K562 (cell line): ENCODE results near the gene GLE1. TPM values are rescaled to one million over a fixed set of nuclear protein-coding genes. Genes with fewer than 3 reads are reported as not detected.

ENCODE experiments used
- CBX2 ChIP-seq: fragments of 200-600 bp; sonication (generic); IDR thresholded peaks from one replicate; pipeline ENCODE4 v1.6.1; 2012; ENCODE audit warnings: mild to moderate bottlenecking, low read length, inconsistent platforms; ENCODE audit not compliant: insufficient read depth, poor library complexity, severe bottlenecking
- DDX20 ChIP-seq: fragments of 450-650 bp; IDR thresholded peaks from 2 replicates; pipeline ENCODE4 v1.6.1; 2016; ENCODE audit warnings: missing genetic modification characterization, low read depth, mild to moderate bottlenecking, missing compliant biosample characterization, moderate library complexity
- DIDO1 ChIP-seq: fragments of 450-650 bp; IDR thresholded peaks from 2 replicates; pipeline ENCODE4 v1.6.1; 2016; ENCODE audit warnings: low read depth, missing biosample characterization, missing genetic modification characterization
- GTF3C2 ChIP-seq: IDR thresholded peaks from 3 replicates; pipeline ENCODE4 v1.6.1; 2011; ENCODE audit warnings: borderline replicate concordance, mild to moderate bottlenecking, moderate library complexity; ENCODE audit not compliant: insufficient read length; ENCODE audit errors: extremely low read depth
- ILK ChIP-seq: fragments of 450-650 bp; IDR thresholded peaks from 2 replicates; pipeline ENCODE4 v1.6.1; 2016; ENCODE audit warnings: missing genetic modification characterization, low read depth, mild to moderate bottlenecking, missing compliant biosample characterization, moderate library complexity, borderline replicate concordance
- NCOA6 ChIP-seq: fragments of 450-650 bp; IDR thresholded peaks from 2 replicates; pipeline ENCODE4 v1.6.1; 2017; ENCODE audit warnings: mild to moderate bottlenecking
- NRF1 ChIP-seq, 2 experiments: fragments of 450-650 bp; IDR thresholded peaks in 1 of 2; conservative IDR thresholded peaks in 1 of 2; 2 replicates each; pipeline ENCODE4 v1.6.1; 2014; ENCODE audit warnings: mild to moderate bottlenecking in 2 of 2
- PHF21A ChIP-seq: fragments of 450-650 bp; IDR thresholded peaks from 2 replicates; pipeline ENCODE4 v1.6.1; 2017; ENCODE audit warnings: low read depth, borderline replicate concordance
- RBBP5 ChIP-seq: fragments of 200-600 bp; sonication (generic); IDR thresholded peaks from 2 replicates; pipeline ENCODE4 v1.6.1; 2012; ENCODE audit warnings: borderline replicate concordance, mild to moderate bottlenecking, low read length, control low read depth, inconsistent platforms; ENCODE audit not compliant: insufficient read depth, poor library complexity, severe bottlenecking
- SAP30 ChIP-seq: fragments of 200-600 bp; sonication (generic); IDR thresholded peaks from 2 replicates; pipeline ENCODE4 v1.6.1; 2012; ENCODE audit warnings: borderline replicate concordance, low read depth, mild to moderate bottlenecking, moderate library complexity, low read length, control low read depth, inconsistent platforms; ENCODE audit not compliant: insufficient read depth, poor library complexity, severe bottlenecking
- TRIM25 ChIP-seq: fragments of 450-650 bp; IDR thresholded peaks from 2 replicates; pipeline ENCODE4 v1.7.0; 2016; ENCODE audit warnings: borderline replicate concordance
- WHSC1 ChIP-seq: IDR thresholded peaks from one replicate; pipeline ENCODE4 v1.6.1; 2012; ENCODE audit warnings: low read length, control low read depth, inconsistent platforms
- ZNF133 ChIP-seq: fragments of 250-450 bp; sonication (Bioruptor Pico); IDR thresholded peaks from 2 replicates; pipeline ENCODE4 v1.4.0; 2020; ENCODE audit warnings: mild to moderate bottlenecking
- ZNF263 ChIP-seq: sonication (generic); formaldehyde crosslinking; IDR thresholded peaks from 2 replicates; pipeline ENCODE4 v1.8.0; 2022; ENCODE audit warnings: mild to moderate bottlenecking, missing genetic modification reagents, borderline replicate concordance
- polyA plus RNA-seq, 8 experiments: library from polyadenylated mRNA; depleted of rRNA in 4 of 8; stranded (reverse) in 5 of 8; unstranded in 3 of 8; fragments of >200 nt; fragmentation: Nextera tagmentation in 2 of 8; fragmentation: Illumina TruSeq in 1 of 8; extraction: Ambion mirVana in 2 of 8; extraction: Trizol in 1 of 8; gene quantifications; 2 replicates each; pipeline versions ENCODE4 v1.2.1 to v1.2.3, GENCODE V29; 2011 to 2014; ENCODE audit warnings: inconsistent platforms in 1 of 8, missing spikeins in 1 of 8
- total RNA-seq, 7 experiments: library from RNA; depleted of rRNA in 6 of 7; stranded (reverse); fragments of >200 nt in 6 of 7; fragmentation: Illumina TruSeq in 2 of 7; extraction: Trizol in 2 of 7; gene quantifications; 2 replicates each; pipeline versions ENCODE4 v1.2.1 to v1.2.3, GENCODE V29; 2011 to 2021; ENCODE audit warnings: low replicate concordance in 1 of 7
- TF ChIP-seq, protein P1 (sequence below): IDR thresholded peaks from 3 replicates; pipeline ENCODE4 v1.6.1; 2011; ENCODE audit warnings: borderline replicate concordance, mild to moderate bottlenecking; ENCODE audit not compliant: insufficient read length, insufficient read depth
- TF ChIP-seq, protein P2 (sequence below): fragments of 250-450 bp; sonication (Bioruptor Pico); IDR thresholded peaks from 2 replicates; pipeline ENCODE4 v1.8.0; 2022; ENCODE audit warnings: moderate library complexity, mild to moderate bottlenecking, inconsistent platforms
- TF ChIP-seq, protein P3 (sequence below): sonication (generic); formaldehyde crosslinking; IDR thresholded peaks from 2 replicates; pipeline ENCODE4 v1.8.1; 2023; ENCODE audit warnings: mild to moderate bottlenecking, missing genetic modification reagents, moderate library complexity

GLE1 gene
- total and polyA plus RNA-seq, 9 of the 15 experiments (the other 6 are each of a cell fraction or from before 2014, with no cell fraction given), result 15.9 to 44.8 (median 37.6) TPM

DNA sequence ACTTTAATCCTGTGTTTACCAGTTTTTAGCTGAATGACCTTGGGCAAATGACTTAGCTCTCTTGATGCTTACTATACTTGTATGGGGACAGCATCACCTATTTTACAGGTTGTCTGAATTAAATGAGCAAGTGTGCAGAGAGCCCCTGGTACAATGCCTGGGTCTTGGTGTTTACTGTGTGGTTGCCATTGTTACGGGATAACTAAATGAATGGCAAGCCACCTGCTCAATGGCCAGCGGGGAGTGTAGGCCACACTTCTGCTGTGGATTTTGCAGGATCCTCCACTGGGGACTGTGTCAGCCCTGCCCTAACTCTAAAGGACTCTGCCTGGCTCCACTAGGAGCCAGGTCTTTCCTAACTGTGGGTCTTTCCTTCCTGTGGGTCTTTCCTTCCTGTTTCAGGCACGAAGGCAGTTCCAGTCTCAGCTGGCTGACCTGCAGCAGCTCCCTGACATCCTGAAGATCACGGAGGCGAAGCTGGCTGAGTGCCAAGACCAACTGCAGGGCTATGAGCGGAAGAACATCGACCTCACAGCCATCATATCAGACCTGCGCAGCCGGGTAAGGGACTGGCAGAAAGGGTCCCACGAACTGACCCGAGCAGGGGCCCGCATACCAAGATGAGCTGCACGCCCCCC, 10.3 kb upstream of the GLE1 start (continued):
- no peak for TF ChIP-seq TRIM25
- TF ChIP-seq DIDO1 (tag), result no peak
- TF ChIP-seq, protein P1, sequence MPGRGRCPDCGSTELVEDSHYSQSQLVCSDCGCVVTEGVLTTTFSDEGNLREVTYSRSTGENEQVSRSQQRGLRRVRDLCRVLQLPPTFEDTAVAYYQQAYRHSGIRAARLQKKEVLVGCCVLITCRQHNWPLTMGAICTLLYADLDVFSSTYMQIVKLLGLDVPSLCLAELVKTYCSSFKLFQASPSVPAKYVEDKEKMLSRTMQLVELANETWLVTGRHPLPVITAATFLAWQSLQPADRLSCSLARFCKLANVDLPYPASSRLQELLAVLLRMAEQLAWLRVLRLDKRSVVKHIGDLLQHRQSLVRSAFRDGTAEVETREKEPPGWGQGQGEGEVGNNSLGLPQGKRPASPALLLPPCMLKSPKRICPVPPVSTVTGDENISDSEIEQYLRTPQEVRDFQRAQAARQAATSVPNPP, result no peak
- no peak for TF ChIP-seq RBBP5
- peak; percentile 79 to 81 for TF ChIP-seq NRF1 (conservative IDR thresholded peaks at IDR 0.05 in 1 of 2, IDR thresholded peaks at IDR 0.05 in 1 of 2)
- TF ChIP-seq WHSC1, result no peak
- no peak for TF ChIP-seq ZNF263 (CRISPR knock-in tag)
- TF ChIP-seq, protein P2, sequence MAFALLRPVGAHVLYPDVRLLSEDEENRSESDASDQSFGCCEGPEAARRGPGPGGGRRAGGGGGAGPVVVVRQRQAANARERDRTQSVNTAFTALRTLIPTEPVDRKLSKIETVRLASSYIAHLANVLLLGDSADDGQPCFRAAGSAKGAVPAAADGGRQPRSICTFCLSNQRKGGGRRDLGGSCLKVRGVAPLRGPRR (CRISPR knock-in tag), result no peak
- no peak for TF ChIP-seq ZNF133 (CRISPR knock-in tag)
- TF ChIP-seq SAP30, result no peak
- no peak for TF ChIP-seq PHF21A
- TF ChIP-seq, protein P3, sequence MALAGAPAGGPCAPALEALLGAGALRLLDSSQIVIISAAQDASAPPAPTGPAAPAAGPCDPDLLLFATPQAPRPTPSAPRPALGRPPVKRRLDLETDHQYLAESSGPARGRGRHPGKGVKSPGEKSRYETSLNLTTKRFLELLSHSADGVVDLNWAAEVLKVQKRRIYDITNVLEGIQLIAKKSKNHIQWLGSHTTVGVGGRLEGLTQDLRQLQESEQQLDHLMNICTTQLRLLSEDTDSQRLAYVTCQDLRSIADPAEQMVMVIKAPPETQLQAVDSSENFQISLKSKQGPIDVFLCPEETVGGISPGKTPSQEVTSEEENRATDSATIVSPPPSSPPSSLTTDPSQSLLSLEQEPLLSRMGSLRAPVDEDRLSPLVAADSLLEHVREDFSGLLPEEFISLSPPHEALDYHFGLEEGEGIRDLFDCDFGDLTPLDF (CRISPR knock-in tag), result no peak
- TF ChIP-seq NCOA6, result no peak
- no peak for TF ChIP-seq DDX20 (tag)
- TF ChIP-seq ILK (tag), result no peak
- no peak for TF ChIP-seq GTF3C2
- no peak for TF ChIP-seq CBX2
